Neuron (in vitro differentiated cells): ENCODE results near the gene PDHB.

Source experiments
- H2AFZ ChIP-seq: one replicate; pipeline ENCODE4 v1.6.1; 2013; ENCODE audit warnings: low read depth, mild to moderate bottlenecking, inconsistent platforms, low read length, moderate library complexity
- H3K27me3 ChIP-seq: one replicate; pipeline ENCODE4 v1.6.1; 2013; ENCODE audit warnings: low read length; ENCODE audit not compliant: insufficient read depth
- H3K36me3 ChIP-seq: one replicate; pipeline ENCODE4 v1.6.1; 2013; ENCODE audit warnings: low read length; ENCODE audit not compliant: insufficient read depth
- H3K4me1 ChIP-seq: one replicate; pipeline ENCODE4 v1.6.1; 2013; ENCODE audit warnings: low read length; ENCODE audit not compliant: insufficient read depth
- H3K4me3 ChIP-seq: 2 replicates; pipeline ENCODE4 v1.5.1; 2013; ENCODE audit warnings: mild to moderate bottlenecking, low read length, moderate library complexity
- H3K9me3 ChIP-seq: one replicate; pipeline ENCODE4 v1.6.1; 2013; ENCODE audit warnings: low read length

The PDHB gene

GRCh38 chr3:58433400-58434167 lies at the start of gene PDHB:
PDHB (minus strand) TSS chr3:58433832; CDS start chr3:58433809, 23 bp downstream.
- no peaks in the 10 kb centered on the region for H3K9me3 ChIP-seq

GRCh38 chr3:58482917-58483636 lies 49.4 kb upstream of the PDHB start:
- no peak overlapping the region for H2AFZ ChIP-seq
- H3K4me3 ChIP-seq, result no peak overlapping the region
- H3K27me3 ChIP-seq, result peaks cover 2% of the 10 kb centered on the region
- H3K36me3 ChIP-seq, result no peaks in the 10 kb centered on the region
- peaks cover 3% of the 10 kb centered on the region for H3K9me3 ChIP-seq
- H3K4me1 ChIP-seq, result no peaks in the 10 kb centered on the region

More at GRCh38 chr3:58433400-58434167, at the start of gene PDHB:
- peaks cover 34% of the 10 kb centered on the region for H3K36me3 ChIP-seq
- H3K4me1 ChIP-seq, result peaks cover 15% of the 10 kb centered on the region
- H3K27me3 ChIP-seq, result no peaks in the 10 kb centered on the region
- H3K4me3 ChIP-seq, result peak within 1 kb of the TSS; percentile 86
- H2AFZ ChIP-seq, result peak within 1 kb of the TSS; percentile 52

- no peak overlapping the region for H2AFZ ChIP-seq
- H3K4me1 ChIP-seq, result no peaks in the 10 kb centered on the region
- no peak overlapping the region for H3K4me3 ChIP-seq
- H3K27me3 ChIP-seq, result peaks cover 2% of the 10 kb centered on the region
- H3K9me3 ChIP-seq, result peaks cover 3% of the 10 kb centered on the region
- no peaks in the 10 kb centered on the region for H3K36me3 ChIP-seq
Measured at GRCh38 chr3:58480309-58480708, 46.7 kb upstream of the PDHB start.

GRCh38 chr3:58478781-58479180 lies 45.1 kb upstream of the PDHB start:
- Histone ChIP-seq H3K27me3 (no peaks in the 10 kb centered on the region), H3K36me3 (no peaks in the 10 kb centered on the region), H3K4me1 (no peaks in the 10 kb centered on the region), H3K9me3 (peaks cover 3% of the 10 kb centered on the region), H2AFZ (no peak overlapping the region), H3K4me3 (no peak overlapping the region)

GRCh38 chr3:58474967-58475578 lies 41.4 kb upstream of the PDHB start:
- Histone ChIP-seq H3K9me3 (peaks cover 3% of the 10 kb centered on the region), H3K36me3 (no peaks in the 10 kb centered on the region), H3K4me1 (peaks cover 14% of the 10 kb centered on the region), H2AFZ (no peak overlapping the region), H3K27me3 (no peaks in the 10 kb centered on the region), H3K4me3 (no peak overlapping the region)

- Histone ChIP-seq H3K4me3 (no peak overlapping the region), H3K27me3 (no peaks in the 10 kb centered on the region), H3K9me3 (peaks cover 3% of the 10 kb centered on the region), H2AFZ (no peak overlapping the region), H3K36me3 (no peaks in the 10 kb centered on the region), H3K4me1 (peaks cover 14% of the 10 kb centered on the region)
Measured at GRCh38 chr3:58474348-58474911, 40.8 kb upstream of the PDHB start.

GRCh38 chr3:58473275-58473674 lies 39.6 kb upstream of the PDHB start:
- H3K36me3 ChIP-seq, result no peaks in the 10 kb centered on the region
- no peak overlapping the region for H2AFZ ChIP-seq
- peaks cover 14% of the 10 kb centered on the region for H3K4me1 ChIP-seq
- no peaks in the 10 kb centered on the region for H3K9me3 ChIP-seq
- H3K27me3 ChIP-seq, result no peaks in the 10 kb centered on the region
- no peak overlapping the region for H3K4me3 ChIP-seq

- H3K9me3 ChIP-seq, result no peaks in the 10 kb centered on the region
- H3K4me1 ChIP-seq, result peaks cover 14% of the 10 kb centered on the region
- no peaks in the 10 kb centered on the region for H3K27me3 ChIP-seq
- H3K4me3 ChIP-seq, result no peak overlapping the region
- H3K36me3 ChIP-seq, result no peaks in the 10 kb centered on the region
- peak overlapping the region; percentile 66 for H2AFZ ChIP-seq
Measured at GRCh38 chr3:58471025-58471887, 37.6 kb upstream of the PDHB start.

- Histone ChIP-seq H3K4me1 (peaks cover 14% of the 10 kb centered on the region), H3K4me3 (no peak overlapping the region), H3K36me3 (no peaks in the 10 kb centered on the region), H3K9me3 (no peaks in the 10 kb centered on the region), H3K27me3 (no peaks in the 10 kb centered on the region), H2AFZ (peak overlapping the region; percentile 66)
Measured at GRCh38 chr3:58470363-58471024, 36.9 kb upstream of the PDHB start.

GRCh38 chr3:58469096-58469495 lies 35.5 kb upstream of the PDHB start:
- Histone ChIP-seq H2AFZ (no peak overlapping the region), H3K4me1 (peaks cover 14% of the 10 kb centered on the region), H3K9me3 (no peaks in the 10 kb centered on the region), H3K36me3 (no peaks in the 10 kb centered on the region), H3K4me3 (no peak overlapping the region), H3K27me3 (no peaks in the 10 kb centered on the region)

GRCh38 chr3:58466899-58467563 lies 33.4 kb upstream of the PDHB start:
- Histone ChIP-seq H3K36me3 (no peaks in the 10 kb centered on the region), H3K27me3 (no peaks in the 10 kb centered on the region), H3K9me3 (no peaks in the 10 kb centered on the region), H2AFZ (no peak overlapping the region), H3K4me1 (peaks cover 17% of the 10 kb centered on the region), H3K4me3 (no peak overlapping the region)
